Measurements from ENCODE around the gene ABCC6. TPM values are rescaled to one million over a fixed set of nuclear protein-coding genes. Genes with fewer than 3 reads are reported as not detected.
"Not testable (repeated sequence)": the region's sequence is repeated elsewhere in the genome, so short reads cannot be mapped to it uniquely, and the experiment has no call there.

The ABCC6 gene
- total RNA-seq, 1 donor from 2014 or later = 0.23 TPM

GRCh38 chr16:16191493-16192167 is 31.7 kb downstream of the ABCC6 start:
- no peak for DNase-seq (ENCODE audit: extremely low read depth, low read depth, low spot score)

DNA sequence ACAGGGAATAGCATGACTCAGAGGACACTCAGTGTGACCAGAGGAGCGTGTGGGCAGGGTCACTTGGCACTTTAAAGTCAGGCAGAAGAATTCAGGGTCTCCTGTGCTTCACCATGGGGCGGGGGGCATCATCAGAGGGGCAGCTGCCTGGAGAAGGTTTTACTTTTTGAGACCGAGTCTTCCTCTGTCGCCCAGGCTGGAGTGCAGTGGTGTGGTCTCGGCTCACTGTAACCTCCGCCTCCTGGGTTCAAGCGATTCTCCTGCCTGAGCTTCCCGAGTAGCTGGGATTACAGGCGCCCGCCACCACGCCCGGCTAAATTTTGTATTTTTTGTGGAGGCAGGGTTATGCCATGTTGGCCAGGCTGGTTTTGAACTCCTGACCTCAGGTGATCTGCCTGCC is 32.3 kb downstream of the ABCC6 start:
- not testable (repeated sequence) for DNase-seq (ENCODE audit: extremely low read depth, low read depth, low spot score)

GRCh38 chr16:16190546-16190945 is 32.7 kb downstream of the ABCC6 start:
- no peak for DNase-seq (ENCODE audit: extremely low read depth, low read depth, low spot score)

GRCh38 chr16:16189842-16190241 is 33.5 kb downstream of the ABCC6 start:
- DNase-seq (ENCODE audit: extremely low read depth, low read depth, low spot score) = no peak

DNA sequence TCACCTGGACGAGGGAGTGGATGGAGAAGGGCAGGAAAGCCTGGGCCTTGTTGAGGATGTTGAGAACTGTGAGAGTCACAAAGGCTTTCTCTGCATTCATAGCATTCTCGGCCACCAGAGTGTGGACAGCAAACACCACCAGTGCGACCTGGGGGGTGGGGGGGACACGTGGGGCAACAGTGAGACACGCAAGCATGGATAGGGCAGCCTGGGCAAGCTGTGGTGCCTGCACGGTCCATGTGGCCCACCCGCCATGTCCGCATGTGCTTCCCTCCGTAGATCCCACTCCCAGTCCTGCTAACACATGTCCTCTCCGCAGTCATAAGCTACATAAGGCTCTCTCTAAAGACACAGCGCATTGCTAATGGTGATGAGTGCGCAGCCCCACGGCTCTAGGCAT is 34.5 kb downstream of the ABCC6 start:
- DNase-seq (ENCODE audit: extremely low read depth, low read depth, low spot score) = no peak

- DNase-seq (ENCODE audit: extremely low read depth, low read depth, low spot score) = no peak
These were observed 36.5 kb downstream of the ABCC6 start for GRCh38 chr16:16186820-16187219.

GRCh38 chr16:16185095-16185494 is 38.2 kb downstream of the ABCC6 start:
- no peak for DNase-seq (ENCODE audit: extremely low read depth, low read depth, low spot score)

GRCh38 chr16:16184594-16184993 is 38.7 kb downstream of the ABCC6 start:
- no peak for DNase-seq (ENCODE audit: extremely low read depth, low read depth, low spot score)

- DNase-seq (ENCODE audit: extremely low read depth, low read depth, low spot score) = no peak
These were observed 39.7 kb downstream of the ABCC6 start for GRCh38 chr16:16183562-16183961.

- DNase-seq (ENCODE audit: extremely low read depth, low read depth, low spot score) = no peak
These were observed 40.4 kb downstream of the ABCC6 start for GRCh38 chr16:16182918-16183317.

DNA sequence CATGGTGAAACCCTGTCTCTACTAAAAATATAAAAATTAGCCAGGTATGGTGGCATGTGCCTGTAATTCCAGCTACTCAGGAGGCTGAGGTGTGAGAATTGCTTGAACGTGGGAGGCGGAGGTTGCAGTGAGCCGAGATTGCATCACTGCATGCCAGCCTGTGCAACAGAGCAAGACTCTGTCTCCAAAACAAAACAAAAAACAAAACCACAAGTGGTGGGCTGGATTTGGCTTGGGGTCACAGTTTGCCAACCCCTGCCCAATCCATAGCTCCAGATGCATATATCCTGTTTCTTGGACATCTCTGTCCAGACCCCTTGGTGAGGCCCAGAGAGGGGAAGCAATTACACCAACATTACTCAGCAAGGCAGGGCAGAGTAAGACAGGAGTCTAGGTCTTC is 41.5 kb downstream of the ABCC6 start:
- not testable (repeated sequence) for DNase-seq (ENCODE audit: extremely low read depth, low read depth, low spot score)

GRCh38 chr16:16178455-16179162 is 44.7 kb downstream of the ABCC6 start:
- DNase-seq (ENCODE audit: extremely low read depth, low read depth, low spot score) = no peak

- DNase-seq (ENCODE audit: extremely low read depth, low read depth, low spot score) = no peak
These were observed 47.0 kb downstream of the ABCC6 start for GRCh38 chr16:16176328-16176727.

DNA sequence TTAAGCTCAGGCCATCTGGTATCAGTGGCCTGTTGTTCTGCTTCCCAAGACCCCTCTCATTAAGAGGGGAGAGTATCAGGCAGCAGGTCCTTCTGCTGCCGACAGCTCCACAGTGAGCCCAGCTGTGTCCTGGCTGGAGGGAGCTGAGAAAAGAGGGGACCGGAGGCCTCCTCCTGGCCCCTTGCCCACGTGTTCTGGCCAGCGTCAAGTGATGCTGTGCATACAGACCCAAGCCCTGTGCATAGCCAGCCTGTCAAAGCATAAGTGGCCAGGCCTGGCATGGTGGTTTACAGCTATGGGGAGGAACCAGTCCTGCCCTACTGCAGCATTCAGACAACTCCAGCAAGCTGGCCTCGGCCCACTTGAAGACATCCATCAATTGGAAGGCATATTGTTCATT is 48.0 kb downstream of the ABCC6 start:
- DNase-seq (ENCODE audit: extremely low read depth, low read depth, low spot score) = no peak

DNA sequence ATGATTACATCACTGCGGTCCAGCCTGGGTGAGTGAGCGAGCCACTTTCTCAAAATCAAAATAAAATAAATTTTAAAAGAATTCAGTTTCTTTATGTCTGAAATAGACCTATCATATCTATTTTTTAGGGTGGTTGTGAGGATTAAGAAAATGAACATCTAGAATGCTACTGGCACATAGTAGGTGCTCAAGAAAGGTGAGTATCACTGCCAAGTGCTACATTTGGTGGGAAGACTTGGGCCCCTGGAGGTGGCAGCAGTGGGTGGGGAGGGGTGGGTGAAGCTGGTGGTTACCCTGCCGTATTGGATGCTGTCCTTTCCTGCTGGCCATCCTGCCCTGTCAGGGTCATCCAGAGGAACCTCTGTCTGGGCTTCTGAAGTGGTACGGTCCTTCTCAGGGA is 50.3 kb downstream of the ABCC6 start:
- no peak for DNase-seq (ENCODE audit: extremely low read depth, low read depth, low spot score)

- no peak for DNase-seq (ENCODE audit: extremely low read depth, low read depth, low spot score)
These were observed 51.9 kb downstream of the ABCC6 start for GRCh38 chr16:16171332-16171919.

DNA sequence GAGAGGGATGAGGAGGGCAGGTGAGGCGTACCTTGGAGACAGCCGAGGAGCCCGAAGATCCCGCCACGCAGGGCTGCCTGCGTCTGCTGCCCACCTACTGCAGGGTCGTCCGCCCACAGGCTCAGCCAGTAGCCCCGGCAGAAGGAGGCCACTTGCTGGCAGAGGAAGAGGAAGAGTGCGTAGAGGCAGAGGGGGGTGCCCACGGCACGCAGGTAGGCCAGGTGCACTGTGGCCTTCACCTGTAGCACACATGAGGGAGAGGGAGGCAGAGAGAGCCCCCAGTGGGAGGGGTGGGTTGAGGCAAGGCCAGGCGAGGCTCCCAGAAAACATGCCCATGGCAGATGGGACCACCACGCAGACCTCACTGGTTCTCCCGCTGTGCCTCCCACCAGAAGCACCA is 53.7 kb downstream of the ABCC6 start:
- DNase-seq (ENCODE audit: extremely low read depth, low read depth, low spot score) = no peak

GRCh38 chr16:16168431-16168830 is 54.9 kb downstream of the ABCC6 start:
- no peak for DNase-seq (ENCODE audit: extremely low read depth, low read depth, low spot score)

GRCh38 chr16:16167927-16168326 is 55.4 kb downstream of the ABCC6 start:
- DNase-seq (ENCODE audit: extremely low read depth, low read depth, low spot score) = no peak

DNA sequence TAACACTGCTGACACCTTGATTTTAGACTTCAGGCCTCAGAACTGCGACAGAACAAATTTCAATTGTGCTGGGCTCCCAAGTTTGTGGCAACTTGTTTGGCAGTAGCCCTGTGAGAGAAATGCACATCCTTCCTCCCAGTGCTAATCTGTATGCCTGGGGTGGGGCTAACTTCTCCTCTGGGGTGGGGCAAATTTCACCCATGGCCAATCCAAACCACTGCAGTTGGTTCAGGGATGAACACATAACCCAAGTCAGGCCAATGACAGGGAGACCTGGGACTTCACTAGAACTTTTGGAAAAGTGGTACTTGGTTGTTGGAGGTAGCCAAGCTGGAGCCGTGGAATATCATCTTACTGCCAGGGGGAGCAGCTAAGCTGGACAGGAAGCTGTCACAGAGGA is 56.3 kb downstream of the ABCC6 start:
- DNase-seq (ENCODE audit: extremely low read depth, low read depth, low spot score) = no peak

DNA sequence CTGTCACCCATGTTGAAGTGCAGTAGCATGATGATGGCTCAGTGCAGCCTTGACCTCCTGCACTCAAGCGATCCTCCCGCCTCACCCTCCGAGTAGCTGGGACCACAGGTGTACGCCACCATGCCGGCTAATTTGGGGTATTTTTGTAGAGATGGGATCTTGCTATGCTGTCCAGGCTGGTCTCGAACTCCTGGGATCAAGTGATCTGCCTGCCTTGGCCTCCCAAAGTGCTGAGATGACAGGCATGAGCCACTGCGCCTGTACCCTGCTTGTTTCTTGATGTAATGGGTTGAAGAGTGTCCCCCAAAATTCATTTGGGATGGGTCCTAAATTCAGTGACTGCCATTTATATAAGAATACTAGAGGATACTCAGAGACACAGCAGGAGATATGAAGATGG is 57.2 kb downstream of the ABCC6 start:
- DNase-seq (ENCODE audit: extremely low read depth, low read depth, low spot score) = no peak

GRCh38 chr16:16164243-16164642 is 59.1 kb downstream of the ABCC6 start:
- no peak for DNase-seq (ENCODE audit: extremely low read depth, low read depth, low spot score)
